ENCODE measurements around the gene NDST1.

DNA sequence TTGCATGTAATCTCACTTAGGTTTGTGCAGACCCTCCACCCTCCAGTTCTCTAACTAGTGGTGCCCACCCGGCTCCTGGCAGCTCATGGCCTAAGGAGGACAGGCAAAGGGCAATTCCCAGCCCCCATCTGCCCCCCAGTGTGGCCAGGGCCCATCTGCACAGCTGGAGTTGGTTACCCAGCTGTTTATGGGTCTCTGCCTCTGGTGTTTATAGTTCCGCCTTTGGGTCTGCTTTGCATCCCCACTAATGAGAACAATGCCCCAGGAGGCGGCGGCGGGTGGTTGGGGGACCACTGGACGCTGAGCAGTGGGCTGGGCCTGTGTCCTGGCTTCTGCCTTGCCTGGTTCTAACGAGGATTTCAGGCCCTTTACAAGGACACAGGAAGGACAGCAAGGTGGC, 62.4 kb downstream of the NDST1 start:
- TF ChIP-seq POLR2AphosphoS5 (IDR thresholded peaks at IDR 0.05) (no peak), POLR2A (IDR thresholded peaks at IDR 0.05) (no peak)
- TF ChIP-seq, protein P1, sequence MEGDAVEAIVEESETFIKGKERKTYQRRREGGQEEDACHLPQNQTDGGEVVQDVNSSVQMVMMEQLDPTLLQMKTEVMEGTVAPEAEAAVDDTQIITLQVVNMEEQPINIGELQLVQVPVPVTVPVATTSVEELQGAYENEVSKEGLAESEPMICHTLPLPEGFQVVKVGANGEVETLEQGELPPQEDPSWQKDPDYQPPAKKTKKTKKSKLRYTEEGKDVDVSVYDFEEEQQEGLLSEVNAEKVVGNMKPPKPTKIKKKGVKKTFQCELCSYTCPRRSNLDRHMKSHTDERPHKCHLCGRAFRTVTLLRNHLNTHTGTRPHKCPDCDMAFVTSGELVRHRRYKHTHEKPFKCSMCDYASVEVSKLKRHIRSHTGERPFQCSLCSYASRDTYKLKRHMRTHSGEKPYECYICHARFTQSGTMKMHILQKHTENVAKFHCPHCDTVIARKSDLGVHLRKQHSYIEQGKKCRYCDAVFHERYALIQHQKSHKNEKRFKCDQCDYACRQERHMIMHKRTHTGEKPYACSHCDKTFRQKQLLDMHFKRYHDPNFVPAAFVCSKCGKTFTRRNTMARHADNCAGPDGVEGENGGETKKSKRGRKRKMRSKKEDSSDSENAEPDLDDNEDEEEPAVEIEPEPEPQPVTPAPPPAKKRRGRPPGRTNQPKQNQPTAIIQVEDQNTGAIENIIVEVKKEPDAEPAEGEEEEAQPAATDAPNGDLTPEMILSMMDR (IDR thresholded peaks at IDR 0.05): no peak
